GM08714 (cell line): ENCODE results near the gene VDR.
"Not testable (repeated sequence)": the region's sequence is repeated elsewhere in the genome, so short reads cannot be mapped to it uniquely, and the experiment has no call there.

Source experiments
- H3K4me3 ChIP-seq: fragments of 200-500 bp; sonication (Bioruptor generic); 2 replicates; pipeline ENCODE4 v1.5.1; 2014; ENCODE audit warnings: mild to moderate bottlenecking, low read length, inconsistent platforms
- ZNF274 ChIP-seq: IDR thresholded peaks from 2 replicates; pipeline ENCODE4 v1.6.1; 2012; ENCODE audit warnings: mild to moderate bottlenecking, low read depth, low read length

The VDR gene

DNA sequence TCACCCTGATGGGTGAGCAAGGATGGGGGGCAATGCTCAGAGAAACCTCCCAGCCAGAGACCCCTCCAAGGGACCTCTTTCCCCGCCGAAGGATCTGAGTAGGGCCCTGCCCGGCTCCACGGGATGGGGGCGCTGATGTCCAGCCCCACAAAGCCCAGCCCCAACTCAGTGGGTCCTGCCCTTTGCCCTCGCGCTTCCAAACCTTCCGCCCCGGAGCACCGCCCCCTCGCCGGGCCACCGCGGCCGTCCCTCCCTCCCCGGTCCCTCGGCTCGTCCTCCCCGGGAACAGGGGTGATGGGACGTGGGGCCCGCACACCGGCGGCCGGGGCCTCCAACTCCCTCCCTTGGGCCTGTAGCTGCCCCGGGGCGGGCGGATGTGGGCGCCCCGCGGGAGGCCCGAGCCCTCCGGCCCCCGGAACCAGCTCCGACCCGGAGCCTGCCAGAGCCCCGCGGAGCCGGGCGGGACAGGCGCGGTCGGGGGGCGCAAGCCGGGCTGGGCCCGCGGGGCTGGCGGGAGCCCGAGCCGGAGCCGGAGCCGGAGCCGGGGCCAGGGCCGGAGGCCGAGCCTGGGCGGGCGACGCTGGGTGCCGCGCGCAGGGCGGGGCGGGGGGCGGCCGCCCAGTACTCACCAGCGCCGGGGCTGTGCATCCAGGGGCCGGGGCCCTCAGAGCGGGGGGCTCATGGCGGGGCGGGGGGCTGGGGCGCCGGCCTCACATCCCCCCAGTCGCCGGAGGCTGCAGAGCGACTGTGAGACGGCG, 85.5 kb downstream of the VDR start:
- peak overlapping the region; percentile 55; the same call in 1 of the 2 replicates for H3K4me3 ChIP-seq
- TF ChIP-seq ZNF274, result no peak

DNA sequence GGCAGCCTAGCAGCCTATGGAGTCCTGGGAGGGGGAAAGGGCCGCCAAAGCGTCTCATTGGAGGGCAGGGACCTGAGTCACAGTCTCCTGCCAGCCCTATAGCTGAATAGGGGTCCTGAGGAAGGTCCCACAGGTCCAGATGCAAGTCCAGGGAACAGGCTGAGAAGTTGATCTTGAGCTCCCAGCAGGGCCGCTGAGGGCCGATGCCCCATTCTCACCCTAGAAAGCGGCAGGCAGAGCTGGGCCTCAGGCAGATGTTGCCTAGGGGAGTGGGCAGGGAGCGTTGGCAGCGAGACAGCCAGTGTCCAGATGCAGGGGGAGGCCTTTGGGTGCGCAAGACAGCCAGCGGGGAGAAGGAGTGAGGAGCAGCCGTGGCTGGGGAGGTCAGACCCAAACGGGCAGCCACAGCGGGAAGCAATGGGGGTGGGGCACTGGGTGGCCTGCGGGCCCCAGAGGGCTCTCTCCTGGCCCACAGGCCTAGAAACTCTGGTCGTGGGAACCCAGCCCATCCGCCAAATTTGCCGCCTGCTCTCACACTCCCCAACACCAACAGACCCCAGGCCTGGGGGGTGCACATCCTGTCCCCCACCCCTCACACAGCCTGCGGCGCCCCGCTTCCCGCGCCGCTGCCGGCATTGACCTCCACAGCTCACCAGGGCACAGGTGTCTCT, 86.2 kb downstream of the VDR start:
- no peak for TF ChIP-seq ZNF274
- peak overlapping the region; percentile 55; the same call in 1 of the 2 replicates for H3K4me3 ChIP-seq

- TF ChIP-seq ZNF274, result no peak
- H3K4me3 ChIP-seq, result peak overlapping the region; percentile 55; the same call in 1 of the 2 replicates
These were observed 86.8 kb downstream of the VDR start for GRCh38 chr12:47818007-47818376.

DNA sequence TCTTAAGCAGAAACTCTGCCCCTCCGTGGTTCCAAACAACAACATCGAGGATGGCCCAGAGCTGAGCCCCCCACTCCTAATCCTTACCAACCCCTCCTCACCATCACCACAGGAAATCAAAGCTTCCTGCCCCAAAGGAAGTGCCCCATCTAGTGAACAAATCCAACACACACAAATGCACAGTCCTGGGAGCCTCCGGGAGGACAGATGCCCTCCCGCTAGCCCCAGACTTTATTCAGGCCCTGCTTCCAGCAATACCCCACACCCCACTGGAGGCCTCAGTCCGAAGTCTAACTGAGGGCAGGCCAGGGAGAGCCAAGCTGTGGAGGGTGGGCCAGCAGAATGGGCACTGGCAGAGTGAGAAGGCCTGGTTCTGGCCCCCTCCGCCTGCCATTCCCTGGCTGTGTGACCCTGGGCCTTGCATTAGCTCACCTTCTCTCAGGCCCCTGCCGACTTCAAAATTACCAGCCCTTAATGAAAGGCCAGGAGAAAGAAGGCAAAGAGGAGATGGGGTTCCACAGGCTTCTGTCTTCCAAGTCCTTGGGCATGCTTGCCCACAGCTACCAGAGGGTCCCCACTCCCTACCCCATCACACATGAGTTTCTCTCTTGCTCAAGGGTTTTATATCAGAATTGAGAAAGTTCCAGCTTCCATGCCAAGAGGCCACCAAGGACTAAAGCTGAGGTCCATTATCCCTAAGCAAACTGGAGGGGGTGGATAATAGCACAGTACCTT, 87.4 kb downstream of the VDR start:
- TF ChIP-seq ZNF274, result no peak
- H3K4me3 ChIP-seq, result no peak overlapping the region; the same call in 1 of the 2 replicates

- TF ChIP-seq ZNF274, result no peak
- no peak overlapping the region for H3K4me3 ChIP-seq
These were observed 88.2 kb downstream of the VDR start for GRCh38 chr12:47816403-47817271.

- not testable (repeated sequence) for H3K4me3 ChIP-seq
These were observed 89.3 kb downstream of the VDR start for GRCh38 chr12:47815447-47815846.

GRCh38 chr12:47814539-47815170, 90.1 kb downstream of the VDR start:
- TF ChIP-seq ZNF274, result no peak
- H3K4me3 ChIP-seq, result no peak overlapping the region

GRCh38 chr12:47813511-47814196, 91.1 kb downstream of the VDR start:
- peak overlapping the region; percentile 27; the same call in 1 of the 2 replicates for H3K4me3 ChIP-seq

GRCh38 chr12:47812797-47813510, 91.8 kb downstream of the VDR start:
- peak overlapping the region; percentile 53; the same call in 1 of the 2 replicates for H3K4me3 ChIP-seq
- no peak for TF ChIP-seq ZNF274

More at GRCh38 chr12:47813511-47814196, 91.1 kb downstream of the VDR start:
- no peak for TF ChIP-seq ZNF274

- no peak overlapping the region; the same call in 1 of the 2 replicates for H3K4me3 ChIP-seq
- no peak for TF ChIP-seq ZNF274
These were observed 93.0 kb downstream of the VDR start for GRCh38 chr12:47811581-47812484.

- no peak overlapping the region; the same call in 1 of the 2 replicates for H3K4me3 ChIP-seq
- no peak for TF ChIP-seq ZNF274
These were observed 93.8 kb downstream of the VDR start for GRCh38 chr12:47811072-47811396.

- not testable (repeated sequence) for H3K4me3 ChIP-seq
These were observed 95.3 kb downstream of the VDR start for GRCh38 chr12:47809518-47809917.
